GM12874 (cell line): ENCODE data around the gene DENND1B.

ENCODE experiments used
- CTCF ChIP-seq: IDR thresholded peaks from 2 replicates; pipeline ENCODE4 v1.5.1; 2011; ENCODE audit warnings: low read depth, mild to moderate bottlenecking, control low read depth, low read length, moderate library complexity; ENCODE audit not compliant: insufficient read depth

Gene DENND1B

DNA sequence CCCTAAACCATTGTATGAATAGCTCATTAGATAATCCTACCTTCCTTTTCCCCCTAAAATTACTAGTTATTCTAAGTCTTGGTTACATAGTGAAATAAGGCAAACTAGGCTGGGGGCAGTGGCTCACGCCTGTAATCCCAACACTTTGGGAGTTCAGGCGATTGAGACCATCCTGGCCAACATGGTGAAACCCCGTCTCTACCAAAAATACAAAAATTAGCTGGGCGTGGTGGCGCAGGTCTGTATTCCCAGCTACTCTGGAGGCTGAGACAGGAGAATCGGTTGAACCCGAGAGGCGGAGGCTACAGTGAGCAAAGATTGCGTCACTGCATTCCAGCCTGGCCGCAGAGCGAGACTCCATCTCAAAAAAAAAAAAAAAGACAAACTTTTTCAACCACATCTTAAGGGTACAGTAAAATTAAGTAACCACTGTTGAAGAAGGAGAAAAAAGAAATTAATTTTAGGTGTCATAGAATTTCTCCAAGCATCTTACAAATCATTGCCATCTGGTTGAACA lies 108.5 kb downstream of the DENND1B start:
- no peak for TF ChIP-seq CTCF

DNA sequence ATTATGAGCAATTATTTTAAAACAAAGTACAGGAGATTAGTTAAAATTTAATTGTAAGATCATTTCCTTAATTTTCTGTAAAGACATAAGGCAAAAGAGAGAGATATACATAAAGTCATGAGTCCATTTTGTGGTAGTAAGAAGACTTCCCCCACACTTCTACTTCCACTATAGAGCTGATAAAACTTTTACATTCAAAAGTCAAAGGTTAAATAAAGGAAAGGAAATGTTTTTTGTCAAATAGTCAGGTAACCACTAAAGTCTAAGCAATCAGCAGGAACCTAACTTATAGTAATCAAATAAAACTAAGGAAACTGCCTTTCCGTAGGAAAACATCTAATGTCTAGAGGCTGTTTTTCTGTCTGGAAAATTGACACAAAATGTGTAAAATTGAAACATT lies 110.9 kb downstream of the DENND1B start:
- TF ChIP-seq CTCF = no peak

- no peak for TF ChIP-seq CTCF
These were observed 111.9 kb downstream of the DENND1B start for GRCh38 chr1:197663162-197663953.

GRCh38 chr1:197660389-197660788 lies 114.9 kb downstream of the DENND1B start:
- TF ChIP-seq CTCF = no peak

GRCh38 chr1:197659171-197659570 lies 116.1 kb downstream of the DENND1B start:
- TF ChIP-seq CTCF = no peak

- no peak for TF ChIP-seq CTCF
These were observed 126.1 kb downstream of the DENND1B start for GRCh38 chr1:197649188-197649587.

- no peak for TF ChIP-seq CTCF
These were observed 137.0 kb downstream of the DENND1B start for GRCh38 chr1:197638316-197638715.
